ENCODE measurements around the gene GAL3ST1.

GAL3ST1 gene

DNA sequence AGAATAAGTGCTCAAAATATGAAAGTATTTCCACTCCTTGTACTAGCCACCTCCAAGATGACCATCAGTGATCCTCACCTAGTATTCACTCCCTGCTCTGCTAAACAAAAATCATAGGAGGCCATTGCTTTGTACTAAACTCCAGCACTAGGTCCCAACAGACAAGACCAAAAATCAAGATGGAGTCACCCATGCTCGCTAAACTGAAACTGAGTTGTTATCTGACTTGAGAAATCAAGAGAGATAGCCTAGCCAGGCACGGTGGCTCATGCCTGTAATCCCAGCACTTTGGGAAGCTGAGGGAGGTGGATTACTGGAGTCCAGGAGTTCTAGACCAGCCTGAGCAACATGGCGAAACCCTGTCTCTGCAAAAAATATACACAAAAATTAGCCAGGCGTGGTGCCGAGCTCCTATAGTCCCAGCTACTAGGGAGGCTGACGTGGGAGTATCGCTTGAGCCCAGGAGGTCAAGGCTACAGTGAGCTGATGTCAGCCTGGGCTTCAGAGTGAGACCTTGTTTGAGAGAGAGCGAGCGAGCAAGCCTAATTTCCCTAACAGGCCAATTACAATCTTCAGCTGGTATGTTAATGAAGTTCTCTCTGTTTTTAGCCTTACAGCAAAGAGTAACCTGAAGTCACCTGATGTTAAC, 37.3 kb downstream of the GAL3ST1 start:
- no peak for DNase-seq (ENCODE audit: low read depth in 1 of 2, low spot score in 1 of 2)

DNA sequence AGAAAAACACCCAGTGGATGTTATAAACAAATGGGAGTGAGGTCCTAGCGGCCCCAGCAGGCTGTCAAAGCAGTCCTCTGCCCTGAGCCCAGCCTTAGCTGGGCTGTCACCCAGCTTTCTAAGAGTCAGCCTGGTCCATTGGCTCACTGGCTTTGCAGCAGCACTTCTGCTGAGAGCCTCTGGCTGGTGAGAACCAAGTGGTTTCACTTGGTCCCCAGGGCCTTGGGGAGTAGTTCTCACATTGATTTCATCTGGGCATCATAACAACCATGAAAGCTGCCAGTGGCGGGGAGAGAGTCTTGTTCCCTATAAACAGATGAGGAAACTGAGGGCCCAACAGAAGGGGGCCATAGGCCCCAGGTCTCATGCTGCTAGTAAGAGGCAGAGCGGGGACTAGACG, 39.3 kb downstream of the GAL3ST1 start:
- DNase-seq (ENCODE audit: low read depth in 1 of 2, low spot score in 1 of 2): no peak

DNA sequence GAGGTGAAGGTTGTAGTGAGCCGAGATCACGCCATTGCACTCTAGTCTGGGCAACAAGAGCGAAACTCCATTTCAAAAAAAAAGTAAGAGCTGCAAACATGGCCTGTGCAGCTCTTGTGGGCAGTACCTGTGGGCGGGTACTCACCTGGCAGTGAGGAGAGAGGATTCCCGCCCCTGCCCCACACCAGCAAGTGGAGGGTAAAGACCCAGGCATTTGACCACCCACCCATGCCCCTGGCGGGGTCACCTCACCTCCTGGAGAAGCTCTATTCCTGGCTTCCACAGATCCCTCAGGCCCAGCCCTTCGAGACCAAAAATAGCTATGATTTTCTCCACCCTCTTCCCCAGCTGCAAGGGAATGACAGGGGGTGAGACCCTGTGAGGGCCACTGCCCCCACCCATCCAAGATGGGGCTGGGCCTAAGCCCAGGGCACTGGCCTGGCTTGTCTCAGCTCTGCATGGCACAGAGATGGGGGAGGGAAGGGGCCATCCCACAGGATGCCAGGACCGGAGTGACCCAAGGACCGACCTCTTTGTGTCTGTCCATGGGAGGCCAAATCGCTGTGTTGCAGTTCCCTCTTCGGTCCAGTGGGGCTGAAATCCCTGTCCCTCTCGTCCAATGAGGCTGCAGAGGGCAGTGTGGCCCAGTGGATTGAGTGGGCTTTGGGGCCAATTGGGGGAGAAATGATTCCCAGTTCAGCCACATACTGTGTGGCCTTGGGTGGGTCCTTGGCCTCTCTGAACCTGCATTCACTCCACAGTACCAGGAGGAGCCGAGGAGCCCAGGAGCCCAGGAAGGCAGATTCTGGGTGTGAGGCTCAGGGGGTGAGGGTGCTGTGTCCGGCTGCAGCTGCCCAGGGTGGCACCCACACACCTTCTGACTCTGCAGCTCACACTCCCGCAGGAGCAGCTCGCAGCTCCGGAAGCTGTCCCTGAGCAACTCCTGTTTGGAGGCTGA, 42.5 kb downstream of the GAL3ST1 start:
- no peak for DNase-seq (ENCODE audit: low read depth in 1 of 2, low spot score in 1 of 2)

DNA sequence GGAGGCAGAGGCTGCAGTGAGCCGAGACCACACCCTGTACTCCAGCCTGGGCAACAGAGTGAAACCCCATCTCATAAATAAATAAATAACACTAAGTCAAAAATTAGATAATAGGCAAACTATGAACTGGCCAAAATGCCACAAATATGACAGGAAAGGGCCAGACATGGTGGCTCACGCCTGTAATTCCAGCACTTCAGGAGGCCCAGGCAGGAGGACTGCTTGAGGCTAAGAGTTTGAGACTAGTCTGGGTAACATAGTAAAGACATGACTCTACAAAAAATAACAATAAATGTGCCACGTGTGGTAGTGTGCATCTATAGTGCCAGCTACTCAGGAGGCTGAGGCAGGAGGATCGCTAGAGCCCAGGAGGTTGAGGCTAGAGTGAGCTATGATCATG, 47.8 kb downstream of the GAL3ST1 start:
- no peak for DNase-seq (ENCODE audit: low read depth in 1 of 2, low spot score in 1 of 2)

DNA sequence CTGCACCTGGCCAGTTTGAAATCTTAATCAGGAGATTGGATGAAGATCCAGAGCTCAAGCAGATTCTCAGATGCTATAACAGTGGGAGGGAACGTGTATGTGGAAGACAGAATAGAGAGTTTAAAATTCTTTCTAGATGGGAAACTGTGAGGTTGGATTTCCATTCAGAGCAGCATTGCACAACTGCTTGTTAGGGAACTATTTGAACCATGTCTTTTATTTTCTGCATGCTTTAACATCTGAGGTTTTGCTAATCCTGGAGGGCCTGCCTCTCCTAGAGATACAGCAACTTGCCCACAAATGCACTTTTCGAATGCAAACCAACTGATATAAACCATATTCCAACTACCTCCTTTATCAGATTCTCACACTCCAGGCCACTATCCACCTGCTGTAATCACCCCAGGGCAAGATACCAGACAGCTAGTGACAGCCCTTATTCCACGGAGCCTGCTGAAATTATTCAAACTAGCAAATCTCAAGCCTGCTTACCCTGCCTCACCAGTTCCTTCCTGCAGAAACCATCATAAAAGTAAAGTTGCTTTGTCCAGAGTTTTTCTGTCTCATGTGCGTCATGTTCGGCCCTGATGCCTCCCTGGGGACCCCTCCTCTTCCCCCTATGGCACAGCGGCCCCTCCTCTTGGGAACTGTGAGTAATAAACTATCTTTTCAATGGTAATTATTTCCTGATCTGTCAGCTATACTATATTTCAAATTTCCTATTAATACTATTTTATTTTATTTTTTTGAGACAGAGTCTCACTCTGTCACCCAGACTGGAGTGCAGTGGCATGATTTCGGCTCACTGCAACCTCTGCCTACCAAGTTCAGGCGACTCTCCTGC, 50.6 kb downstream of the GAL3ST1 start:
- no peak for DNase-seq (ENCODE audit: low read depth in 1 of 2, low spot score in 1 of 2)

DNA sequence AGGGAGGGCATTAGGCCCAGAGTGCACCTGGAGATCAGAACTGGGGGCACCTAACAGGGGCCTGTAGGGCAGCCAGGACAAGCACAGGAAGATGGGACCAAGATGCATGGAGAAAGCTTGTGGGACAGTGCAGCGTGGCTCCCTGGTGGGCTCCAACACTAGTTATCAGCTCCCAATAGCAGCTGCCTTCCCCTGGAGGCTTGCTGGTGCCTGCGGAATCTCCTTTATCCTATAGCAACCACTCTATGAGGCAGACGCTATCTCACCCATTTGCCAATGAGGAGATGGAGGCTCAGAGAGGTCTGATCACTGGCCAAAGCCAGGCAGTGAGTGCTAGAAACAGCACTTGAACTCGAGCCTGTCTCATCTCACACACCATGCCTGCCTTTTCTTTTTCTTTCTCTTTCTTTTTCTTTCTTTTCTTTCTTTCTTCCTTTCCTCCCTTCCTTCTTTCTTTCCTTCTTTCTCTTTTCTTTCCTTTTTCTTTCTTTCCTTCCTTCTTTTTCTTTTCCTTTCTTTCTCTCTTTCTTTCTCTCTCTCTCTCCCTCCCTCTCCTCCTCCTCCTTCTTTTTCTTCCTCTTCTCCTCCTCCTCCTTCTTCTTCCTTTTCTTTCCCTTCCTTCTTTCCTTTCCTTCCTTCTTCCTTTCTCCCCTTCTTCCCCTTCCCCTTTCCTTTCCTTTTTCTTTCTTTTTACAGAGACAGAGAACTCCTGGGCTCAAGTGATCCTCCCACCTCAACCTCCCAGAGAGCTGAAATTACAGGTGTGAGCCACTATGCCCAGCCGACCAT, 52.9 kb downstream of the GAL3ST1 start:
- no peak for DNase-seq (ENCODE audit: low read depth in 1 of 2, low spot score in 1 of 2)

DNA sequence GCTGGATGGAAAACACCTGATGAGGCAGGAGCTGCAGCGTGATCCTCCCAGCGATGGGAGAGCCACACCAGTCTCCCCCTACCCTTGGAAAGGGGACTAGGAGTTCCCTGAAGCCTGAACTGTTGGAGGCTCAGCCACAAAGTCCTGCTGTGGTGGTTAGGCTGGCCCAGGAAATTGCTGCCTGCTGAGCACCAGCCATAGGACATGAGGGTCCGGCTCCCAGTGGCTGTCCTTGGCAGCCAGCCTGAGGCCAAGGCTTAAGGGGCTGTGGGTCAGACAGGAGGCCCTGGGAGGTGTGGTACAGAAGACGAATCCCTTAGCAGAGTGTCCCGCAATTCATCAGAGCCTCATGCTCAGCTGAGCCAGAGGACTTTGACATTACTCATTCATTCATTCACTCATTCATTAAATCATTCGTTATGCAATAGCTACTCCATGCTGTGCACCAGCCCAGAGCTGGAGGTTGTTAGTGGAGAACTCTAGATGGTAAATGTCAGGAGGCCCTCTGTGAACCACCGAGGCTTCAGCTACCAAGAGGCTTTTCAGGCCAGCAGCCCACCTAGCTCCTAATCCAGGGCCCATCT, 54.5 kb downstream of the GAL3ST1 start:
- no peak for DNase-seq (ENCODE audit: low read depth in 1 of 2, low spot score in 1 of 2)

DNA sequence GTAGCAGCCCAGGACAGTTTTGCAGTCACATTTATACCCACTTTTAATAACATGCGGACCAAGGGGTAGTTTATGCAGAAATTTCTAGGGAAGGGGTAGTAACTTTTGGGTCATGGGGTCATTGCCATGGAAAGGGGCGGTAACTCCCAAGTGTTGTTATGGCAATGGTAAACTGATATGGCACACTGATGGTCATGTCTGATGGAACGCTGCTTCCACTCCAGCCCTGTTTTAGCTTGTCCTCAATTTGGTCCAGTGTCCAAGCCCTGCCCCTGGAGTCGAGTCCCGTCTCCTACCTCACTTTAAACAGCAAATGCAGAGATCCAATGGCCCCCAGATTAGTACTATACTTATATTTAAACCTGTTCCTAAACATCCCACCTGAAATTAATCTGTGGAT, 57.7 kb downstream of the GAL3ST1 start:
- no peak for DNase-seq (ENCODE audit: low read depth in 1 of 2, low spot score in 1 of 2)

DNA sequence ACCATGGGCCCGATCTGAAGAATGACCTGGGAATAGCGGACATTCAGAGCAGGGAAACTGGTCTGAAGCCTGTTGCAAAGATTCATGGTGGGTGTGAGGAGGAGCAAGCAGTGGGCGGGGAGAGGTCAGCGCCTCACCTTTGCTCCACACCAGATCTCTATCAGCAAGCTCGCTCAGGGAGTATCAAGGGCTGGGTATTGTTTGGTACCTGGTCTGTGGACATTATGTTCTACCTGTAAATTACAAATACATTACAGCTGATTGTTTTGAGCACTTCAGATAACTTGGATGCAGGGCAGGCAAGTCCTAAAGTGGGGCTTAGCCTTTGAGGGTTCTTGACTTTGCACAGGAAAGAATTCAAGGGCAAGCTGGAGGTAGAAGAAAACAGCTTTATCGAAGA, 58.2 kb downstream of the GAL3ST1 start:
- DNase-seq (ENCODE audit: low read depth in 1 of 2, low spot score in 1 of 2): no peak

DNA sequence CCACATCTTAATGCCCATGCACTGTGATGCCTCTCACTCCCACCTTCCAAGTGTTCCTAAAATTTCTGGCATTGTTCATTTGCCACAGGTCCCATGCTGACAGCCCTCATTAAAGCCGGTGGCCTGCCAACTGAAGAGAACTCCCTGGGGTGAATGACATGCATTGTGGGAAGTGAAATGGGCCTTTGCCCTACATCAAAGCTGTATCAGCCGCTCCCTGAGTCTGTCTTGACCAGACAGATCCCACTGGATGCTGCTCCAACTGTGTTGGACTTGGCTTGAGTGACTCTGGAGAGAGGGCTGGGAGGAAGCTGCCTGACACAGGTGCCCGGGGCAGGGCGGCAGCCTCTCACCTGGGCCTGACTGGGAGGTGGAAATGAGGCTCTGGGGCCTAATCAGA, 60.2 kb downstream of the GAL3ST1 start:
- DNase-seq (ENCODE audit: low read depth in 1 of 2, low spot score in 1 of 2): no peak

DNA sequence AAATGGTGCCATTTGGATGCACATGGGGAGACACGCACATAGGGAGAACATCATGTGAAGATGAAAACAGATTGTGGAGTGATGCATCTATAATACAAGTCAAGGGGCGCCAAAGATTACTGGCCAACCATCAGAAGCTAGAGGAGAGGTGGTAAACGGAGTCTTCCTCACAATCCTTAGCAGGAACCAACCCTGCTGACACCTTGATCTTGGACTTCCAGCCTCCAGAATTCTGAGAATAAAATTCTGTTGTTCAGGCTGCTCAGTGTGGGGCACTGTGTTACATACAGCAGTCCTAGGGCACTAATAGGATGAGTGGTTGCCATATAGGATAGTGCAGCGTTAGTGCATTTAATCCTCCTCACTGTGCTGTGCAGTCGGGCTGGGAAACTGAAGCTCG, 61.0 kb downstream of the GAL3ST1 start:
- no peak for DNase-seq (ENCODE audit: low read depth in 1 of 2, low spot score in 1 of 2)

DNA sequence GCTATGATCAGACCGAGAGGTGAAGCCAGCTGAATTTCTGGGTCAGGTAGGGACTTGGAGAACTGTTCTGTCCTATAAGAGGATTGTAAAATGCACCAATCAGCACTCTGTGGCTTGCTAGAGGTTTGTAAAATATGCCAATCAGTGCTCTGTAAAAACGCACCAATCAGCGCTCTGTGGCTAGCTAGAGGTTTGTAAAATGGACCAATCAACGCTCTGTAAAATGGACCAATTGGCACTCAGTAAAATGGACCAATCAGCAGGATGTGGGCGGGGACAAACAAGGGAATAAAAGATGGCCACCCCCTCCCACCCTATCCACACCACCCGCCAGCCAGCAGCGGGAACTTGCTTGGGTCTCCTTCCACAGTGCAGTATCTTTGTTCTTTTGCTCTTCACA, 62.6 kb downstream of the GAL3ST1 start:
- DNase-seq (ENCODE audit: low read depth in 1 of 2, low spot score in 1 of 2): no peak

DNA sequence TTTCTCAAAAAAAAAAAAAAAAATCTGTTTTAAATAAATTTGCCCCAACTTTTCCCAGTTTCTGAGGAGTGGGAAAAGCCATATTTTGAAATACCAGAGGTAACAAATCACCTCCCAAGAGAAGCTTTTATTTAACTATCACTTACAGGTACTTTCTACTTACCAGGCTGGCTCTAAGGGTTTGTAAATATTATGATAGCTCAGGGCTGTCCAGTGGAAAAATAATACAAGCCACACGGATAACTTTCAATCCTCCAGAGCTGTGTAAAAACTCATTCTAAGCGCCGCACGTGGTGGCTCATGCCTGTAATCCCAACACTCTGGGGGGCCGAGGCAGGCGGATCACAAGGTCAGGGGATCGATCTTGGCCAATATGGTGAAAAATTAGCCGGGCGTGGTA, 63.4 kb downstream of the GAL3ST1 start:
- DNase-seq (ENCODE audit: low read depth in 1 of 2, low spot score in 1 of 2): no peak

DNA sequence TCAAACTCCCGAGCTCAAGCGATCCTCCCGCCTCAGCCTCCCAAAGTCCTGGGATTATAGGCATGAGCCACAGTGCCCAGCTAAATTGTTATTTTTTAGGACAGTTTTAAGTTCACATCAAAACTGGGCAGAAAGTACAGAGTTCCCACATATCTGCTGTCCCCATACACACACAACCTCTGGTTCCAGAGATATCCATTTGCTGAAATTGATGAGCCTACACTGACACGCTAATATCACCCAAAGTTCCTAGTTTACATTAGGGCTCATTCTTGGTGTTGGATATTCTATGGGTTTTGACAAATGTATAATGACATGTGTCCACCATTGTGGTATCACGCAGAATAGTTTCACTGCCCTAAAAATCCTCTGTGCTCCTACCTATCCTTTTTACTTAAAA, 66.2 kb downstream of the GAL3ST1 start:
- DNase-seq (ENCODE audit: low read depth in 1 of 2, low spot score in 1 of 2): no peak

DNA sequence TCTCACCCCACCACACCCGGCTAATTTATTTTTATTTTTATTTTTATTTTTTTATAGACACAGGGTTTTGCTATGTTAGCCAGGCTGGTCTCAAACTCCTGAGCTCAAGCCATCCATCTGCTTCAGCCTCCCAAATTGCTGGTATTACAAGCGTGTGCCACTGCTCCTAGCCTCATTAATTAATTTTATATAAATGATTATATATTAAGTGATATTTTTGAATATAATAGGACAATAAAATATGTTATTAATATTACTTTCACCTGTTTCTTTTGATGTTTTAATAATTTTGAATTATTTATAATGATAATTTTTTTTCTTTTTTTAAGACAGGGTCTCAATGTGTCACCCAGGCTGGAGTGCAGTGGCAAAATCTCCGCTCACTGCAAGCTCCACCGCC, 66.8 kb downstream of the GAL3ST1 start:
- no peak for DNase-seq (ENCODE audit: low read depth in 1 of 2, low spot score in 1 of 2)

DNA sequence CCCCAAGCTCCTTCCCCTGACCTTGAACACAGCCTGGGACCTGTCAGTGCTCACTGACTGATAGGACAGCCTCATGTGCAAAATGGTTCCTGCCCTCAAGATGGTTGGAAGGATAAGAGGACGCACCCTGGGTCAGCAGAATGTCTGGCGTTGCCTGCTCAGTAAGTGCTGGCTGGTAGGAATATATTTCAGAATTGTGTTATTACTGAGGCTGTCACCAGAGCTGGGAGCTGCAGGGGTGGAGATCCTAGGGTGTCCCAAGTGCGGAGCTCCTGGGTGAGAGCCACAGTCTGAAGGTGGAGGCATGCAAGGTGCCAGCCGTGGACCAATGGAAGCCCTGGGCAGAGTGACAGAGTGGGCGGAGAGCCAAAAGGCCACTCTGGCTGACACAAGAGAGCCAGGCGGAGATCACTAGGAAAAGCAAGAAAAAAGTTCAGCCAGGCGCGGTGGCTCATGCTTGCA, 67.9 kb downstream of the GAL3ST1 start:
- DNase-seq (ENCODE audit: low read depth in 1 of 2, low spot score in 1 of 2): no peak

Data from activated CD4-positive, alpha-beta T cell treated with anti-CD3 and anti-CD28 coated beads, Interleukin-2, amount 50 U/mL, for 24 hours (primary cell).